Coronary artery (tissue), 2 donors: ENCODE measurements around the gene ARSJ.
A peak's percentile ranks its signal among the peaks of the same experiment; 100 is the strongest.

Source experiments
- DNase-seq: peaks from one replicate; pipeline ENCODE4 v3.0.0-alpha.2; 2017; ENCODE audit warnings: low spot score
- H3K27ac ChIP-seq, 2 donors: fragments of 200-600 bp; sonication (generic); one replicate each; pipeline ENCODE4 v1.5.1; 2016 to 2019
- H3K4me3 ChIP-seq: fragments of 200-600 bp; sonication (generic); 2 replicates; pipeline ENCODE4 v1.5.1; 2016; ENCODE audit warnings: mild to moderate bottlenecking, moderate library complexity
- TF ChIP-seq, protein P1 (sequence below): fragments of 200-600 bp; sonication (generic); IDR thresholded peaks from one replicate; pipeline ENCODE4 v1.5.1; 2019; ENCODE audit warnings: antibody characterized with exemption

ARSJ gene

DNA sequence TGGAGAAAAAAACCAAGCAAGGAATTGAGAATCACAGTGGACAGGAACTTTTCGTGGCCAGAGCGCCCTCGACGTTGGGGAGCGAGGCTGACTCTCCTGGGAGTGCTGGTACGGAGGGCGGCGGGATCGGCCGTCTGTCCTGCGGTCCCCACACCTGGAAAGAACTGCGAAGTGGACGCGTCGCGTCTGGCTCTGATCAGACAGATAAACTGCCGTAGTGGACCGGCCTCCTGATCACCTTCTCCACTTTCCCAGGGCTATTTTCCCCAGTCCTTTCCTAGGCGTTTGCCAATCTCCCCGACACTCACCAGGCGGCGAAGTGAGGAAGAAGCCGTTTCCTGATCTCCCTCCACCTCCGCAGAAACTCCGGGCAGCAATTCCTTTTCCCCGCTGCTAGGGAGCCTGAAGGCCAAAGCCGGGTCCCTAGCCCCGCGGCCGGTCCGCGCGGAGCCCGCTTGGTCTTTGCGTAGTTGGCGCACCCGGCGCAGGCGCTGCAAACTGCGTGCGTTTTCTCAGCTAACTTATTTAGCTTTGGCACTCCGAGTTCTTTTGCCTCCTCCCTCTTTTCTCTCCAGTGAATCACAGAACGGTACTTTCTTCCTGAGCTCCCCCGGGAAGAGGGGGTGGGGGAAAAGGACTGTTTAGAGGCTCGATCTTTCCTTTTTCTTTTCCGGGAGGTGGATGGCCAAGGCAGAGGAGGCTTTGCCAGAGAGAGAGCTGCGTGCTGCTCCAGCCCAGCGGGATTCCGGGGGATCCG, at the start of gene ARSJ:
Gene ARSJ (minus strand): TSS at position 500 of the 757 bp plus-strand sequence. CDS start 813 bp downstream, outside the sequence.
- DNase-seq = peak; percentile 85
- H3K27ac ChIP-seq = peak within 1 kb of the TSS; percentile 90 to 95
- H3K4me3 ChIP-seq = peak within 1 kb of the TSS; percentile 80
- TF ChIP-seq, protein P1, sequence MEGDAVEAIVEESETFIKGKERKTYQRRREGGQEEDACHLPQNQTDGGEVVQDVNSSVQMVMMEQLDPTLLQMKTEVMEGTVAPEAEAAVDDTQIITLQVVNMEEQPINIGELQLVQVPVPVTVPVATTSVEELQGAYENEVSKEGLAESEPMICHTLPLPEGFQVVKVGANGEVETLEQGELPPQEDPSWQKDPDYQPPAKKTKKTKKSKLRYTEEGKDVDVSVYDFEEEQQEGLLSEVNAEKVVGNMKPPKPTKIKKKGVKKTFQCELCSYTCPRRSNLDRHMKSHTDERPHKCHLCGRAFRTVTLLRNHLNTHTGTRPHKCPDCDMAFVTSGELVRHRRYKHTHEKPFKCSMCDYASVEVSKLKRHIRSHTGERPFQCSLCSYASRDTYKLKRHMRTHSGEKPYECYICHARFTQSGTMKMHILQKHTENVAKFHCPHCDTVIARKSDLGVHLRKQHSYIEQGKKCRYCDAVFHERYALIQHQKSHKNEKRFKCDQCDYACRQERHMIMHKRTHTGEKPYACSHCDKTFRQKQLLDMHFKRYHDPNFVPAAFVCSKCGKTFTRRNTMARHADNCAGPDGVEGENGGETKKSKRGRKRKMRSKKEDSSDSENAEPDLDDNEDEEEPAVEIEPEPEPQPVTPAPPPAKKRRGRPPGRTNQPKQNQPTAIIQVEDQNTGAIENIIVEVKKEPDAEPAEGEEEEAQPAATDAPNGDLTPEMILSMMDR = no peak

DNA sequence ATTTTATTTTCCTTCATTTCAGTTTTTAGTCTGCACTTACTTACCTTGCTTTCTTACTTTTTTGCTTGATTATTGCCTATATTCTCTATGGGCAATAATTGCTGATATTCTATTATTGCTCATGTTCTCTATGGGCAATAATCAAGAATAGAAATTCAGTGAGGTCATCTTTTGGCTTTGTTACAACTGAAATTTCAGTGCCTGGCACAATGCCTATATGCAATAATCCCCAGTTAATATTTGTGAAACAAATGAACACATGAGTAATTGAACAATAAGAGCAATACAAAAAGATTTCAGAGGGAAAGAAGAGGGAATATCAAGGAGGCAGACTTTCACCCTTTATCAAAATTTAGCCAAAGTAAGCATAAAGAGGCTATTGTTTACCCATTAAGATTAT, 48.6 kb upstream of the ARSJ start:
- TF ChIP-seq, protein P1 = no peak
- no peak overlapping the region for H3K4me3 ChIP-seq
- no peak overlapping the region for H3K27ac ChIP-seq
- no peak for DNase-seq

DNA sequence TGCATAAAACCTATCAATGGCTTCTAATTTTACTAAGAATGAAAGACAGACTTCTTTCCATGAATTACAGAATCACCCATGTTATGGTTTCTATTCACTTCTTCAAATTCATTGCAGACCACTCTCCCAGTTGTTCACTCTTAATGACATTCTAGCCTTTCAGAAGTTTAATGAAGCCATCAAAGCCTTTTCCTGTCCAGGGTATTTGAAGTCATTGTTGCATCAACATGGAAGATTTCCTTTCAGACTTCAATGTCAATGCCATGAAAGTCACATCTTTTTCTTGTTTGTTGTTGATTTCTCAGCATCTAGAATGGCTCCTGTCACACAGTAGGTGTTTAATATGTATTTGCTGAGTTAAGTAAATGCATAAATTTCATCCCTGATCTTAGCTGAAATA, 48.1 kb upstream of the ARSJ start:
- H3K4me3 ChIP-seq = no peak overlapping the region
- no peak overlapping the region for H3K27ac ChIP-seq
- no peak for DNase-seq
- TF ChIP-seq, protein P1 = no peak

DNA sequence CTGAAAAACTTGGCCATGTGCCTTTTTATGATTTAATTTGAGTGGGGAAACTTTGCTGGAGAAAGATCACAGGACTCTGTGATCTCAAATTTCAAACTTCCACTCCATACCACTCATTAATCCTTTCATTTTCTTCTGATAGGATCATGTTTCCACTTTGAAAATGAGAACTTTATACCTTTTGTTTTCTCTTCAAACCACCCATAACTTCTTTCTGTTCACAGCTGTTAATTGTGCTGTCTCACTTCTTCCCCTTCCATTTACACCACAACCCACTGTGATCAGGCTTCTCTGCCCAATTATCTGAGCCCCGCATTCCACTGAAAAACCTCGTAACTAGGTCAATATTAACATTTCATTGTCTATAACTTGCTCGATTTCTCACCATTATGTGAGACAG, 47.0 kb upstream of the ARSJ start:
- Histone ChIP-seq H3K4me3 (no peak overlapping the region), H3K27ac (no peak overlapping the region)
- no peak for DNase-seq
- TF ChIP-seq, protein P1 = no peak

DNA sequence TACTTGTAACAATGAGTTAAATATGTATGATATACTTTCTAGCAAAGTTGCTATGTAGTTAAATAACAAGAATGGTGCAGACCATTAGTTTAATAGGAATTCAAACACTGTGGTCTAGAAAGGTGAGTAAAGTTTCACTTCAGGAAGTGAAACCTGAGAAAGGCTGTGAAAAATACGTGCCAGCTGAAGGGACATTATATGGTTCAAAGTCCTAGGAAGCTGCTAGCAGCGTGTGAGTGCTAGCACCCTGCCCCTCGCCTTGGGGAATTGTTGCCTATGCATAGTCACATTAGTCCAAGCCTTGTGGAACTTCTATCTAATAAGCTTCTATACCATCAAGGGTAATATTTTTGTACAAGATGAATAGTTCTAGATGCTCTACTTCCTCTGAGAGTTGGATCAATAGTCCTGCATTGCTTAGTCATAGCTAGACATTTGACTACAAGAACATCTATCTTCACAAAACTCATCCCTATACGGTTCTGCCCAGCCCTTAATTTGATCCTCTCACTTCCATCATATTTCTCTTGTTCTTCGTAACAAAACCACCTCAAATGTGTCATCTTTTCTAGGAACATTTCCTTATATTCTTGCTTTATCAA, 45.8 kb upstream of the ARSJ start:
- Histone ChIP-seq H3K27ac (no peak overlapping the region), H3K4me3 (no peak overlapping the region)
- TF ChIP-seq, protein P1 = no peak
- no peak for DNase-seq

DNA sequence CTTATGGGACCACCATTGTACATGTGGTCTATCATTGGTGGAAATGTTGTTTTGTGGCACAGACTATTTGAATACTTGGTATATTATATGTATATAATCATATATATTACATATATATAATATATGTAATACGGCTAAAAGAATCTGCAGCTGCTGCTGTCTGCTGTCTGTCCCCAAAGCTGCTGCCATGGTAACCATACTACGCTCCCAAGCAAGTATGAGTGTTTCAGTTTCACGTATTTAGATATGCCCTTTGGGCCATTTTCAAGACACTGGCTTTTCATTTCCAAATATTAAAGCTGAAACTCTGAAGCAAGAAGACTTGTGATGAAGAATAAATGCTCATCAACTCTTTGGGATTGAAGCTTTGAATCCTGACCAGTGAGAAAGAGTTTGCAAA, 42.0 kb upstream of the ARSJ start:
- TF ChIP-seq, protein P1 = no peak
- H3K4me3 ChIP-seq = no peak overlapping the region
- no peak overlapping the region for H3K27ac ChIP-seq
- DNase-seq = no peak

DNA sequence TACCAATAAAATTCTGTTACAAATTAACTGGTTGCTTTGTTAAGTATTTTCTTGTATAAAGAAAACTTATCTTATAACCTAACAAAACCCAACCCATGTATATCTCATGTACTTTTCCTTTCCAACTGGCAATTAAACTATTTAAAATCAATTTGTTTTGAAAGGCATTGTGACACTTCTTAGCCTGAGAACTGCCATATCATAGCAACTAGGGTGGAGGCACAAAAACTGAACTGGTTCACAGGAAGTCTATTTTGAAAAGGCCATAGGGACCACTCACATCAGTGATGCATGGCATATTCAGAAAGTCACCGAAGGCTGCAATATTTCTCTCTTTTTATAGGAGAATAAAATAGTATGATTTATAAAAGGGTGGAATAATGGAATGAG, 40.5 kb upstream of the ARSJ start:
- DNase-seq = no peak
- TF ChIP-seq, protein P1 = no peak
- Histone ChIP-seq H3K27ac (no peak overlapping the region), H3K4me3 (no peak overlapping the region)
